DMS153 treated with DMSO at 0.1 percent for 48 hours (cell line): ENCODE results near the gene FGD4.
A peak's percentile ranks its signal among the peaks of the same experiment; 100 is the strongest.

Source experiments
- DNase-seq: peaks from one replicate; lab custom pipeline; 2025; ENCODE audit not compliant: unreplicated experiment; lab: John Stamatoyannopoulos, UW

FGD4 gene

DNA sequence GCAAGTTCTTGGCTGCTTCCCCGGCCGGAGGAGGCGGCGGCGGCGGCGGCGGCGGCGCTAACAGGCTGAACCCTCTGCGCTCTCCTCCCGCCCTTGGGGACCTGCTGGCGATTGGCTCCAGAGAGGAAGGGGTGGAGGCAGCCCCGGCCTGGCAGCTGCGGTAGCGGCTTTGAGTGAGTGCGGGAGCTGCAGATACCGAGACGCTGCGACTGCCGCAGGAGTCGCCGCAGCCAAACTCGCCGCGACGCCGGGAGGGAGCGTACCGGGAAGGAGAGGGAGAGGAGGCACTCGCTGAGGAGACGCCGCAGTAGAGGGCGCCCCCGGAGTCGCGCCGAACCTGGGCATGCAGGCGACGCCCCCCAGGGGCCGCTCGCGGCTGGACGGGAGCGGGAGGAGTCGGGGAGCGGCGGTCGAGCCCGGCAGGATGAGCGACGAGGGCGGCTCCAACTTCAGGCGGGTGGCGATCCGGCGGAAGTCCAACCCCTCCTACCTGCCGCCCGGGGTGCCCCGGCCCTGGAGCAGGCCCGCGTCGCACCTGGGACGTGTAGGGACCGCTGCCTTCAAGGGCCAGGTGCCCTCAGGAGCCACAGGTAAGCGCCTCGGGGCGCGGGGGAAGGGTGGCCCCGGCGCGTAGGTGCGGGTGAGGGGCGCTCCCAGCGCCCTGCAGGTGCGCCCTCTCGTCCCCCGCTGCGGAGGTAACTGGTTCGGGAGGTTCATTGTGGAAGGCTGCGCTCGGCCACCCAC lies at the start of gene FGD4:
FGD4 (plus strand) TSS at position 189 of the 744 bp plus-strand sequence.
- peak; percentile 73 for DNase-seq

DNA sequence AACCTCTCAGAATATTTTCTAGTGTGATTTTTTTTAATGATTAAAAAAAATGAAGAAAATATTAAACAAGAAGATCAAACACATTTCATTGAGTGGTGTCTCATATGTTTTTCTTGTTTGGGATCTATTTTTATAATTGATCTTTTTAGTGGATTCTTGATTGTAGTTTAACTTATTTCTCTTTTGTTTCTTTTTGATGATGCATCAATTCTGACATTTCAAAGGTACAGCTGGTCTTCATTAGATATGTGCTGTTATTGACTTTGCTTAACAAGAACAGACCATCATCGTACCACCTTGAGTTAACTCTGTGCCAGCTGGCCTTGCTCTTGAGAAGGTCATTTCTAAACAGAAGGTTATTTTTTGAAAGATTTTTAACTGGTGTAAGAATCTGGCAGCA lies 45.8 kb upstream of the FGD4 start:
- no peak for DNase-seq

DNA sequence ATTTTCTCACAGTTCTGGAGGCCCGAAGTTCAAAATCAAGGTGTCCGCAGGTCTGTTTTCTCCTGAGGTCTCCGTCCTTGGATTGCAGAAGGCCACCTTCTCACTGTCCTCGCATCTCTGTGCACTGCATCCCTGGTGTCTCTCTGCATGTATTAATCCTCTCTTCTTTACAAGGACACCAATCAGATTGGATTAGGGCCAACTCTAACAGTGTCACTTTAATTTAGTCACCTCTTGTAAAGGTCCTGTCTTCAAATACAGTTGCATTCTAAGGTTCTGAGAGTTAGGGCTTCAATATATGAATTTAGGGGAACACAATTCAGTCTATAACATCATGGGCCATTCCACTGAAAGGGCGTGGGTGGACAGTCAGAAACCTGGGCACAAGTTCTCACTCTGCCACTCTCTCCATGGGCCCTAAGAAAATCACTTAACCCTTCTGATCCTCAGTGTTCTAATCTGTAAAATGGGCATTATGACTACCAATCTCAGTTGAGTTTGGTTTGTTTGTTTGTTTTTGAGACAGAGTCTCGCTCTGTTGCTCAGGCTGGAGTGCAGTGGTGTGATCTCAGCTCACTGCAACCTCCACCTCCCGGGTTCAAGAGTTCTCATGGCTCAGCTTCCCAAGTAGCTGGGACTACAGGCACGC lies 41.6 kb upstream of the FGD4 start:
- no peak for DNase-seq

DNA sequence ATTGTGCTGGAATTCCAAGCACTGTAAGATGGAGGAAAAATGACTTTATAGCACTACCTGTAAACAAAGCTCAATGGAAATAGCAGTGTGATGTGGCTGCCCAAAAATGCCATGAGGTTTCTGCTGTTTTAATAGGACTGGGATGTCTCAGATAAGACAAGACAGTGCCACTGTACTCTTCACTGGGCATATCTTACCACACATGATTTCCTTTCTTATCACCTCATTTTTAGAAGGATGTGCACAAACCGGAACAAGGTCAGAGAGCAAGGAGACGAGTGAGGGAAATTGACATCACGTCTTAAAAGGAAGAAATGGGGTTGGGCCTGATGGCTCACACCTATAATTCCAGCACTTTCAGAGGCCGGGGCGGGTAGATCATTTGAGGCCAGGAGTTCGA lies 38.4 kb upstream of the FGD4 start:
- no peak for DNase-seq

DNA sequence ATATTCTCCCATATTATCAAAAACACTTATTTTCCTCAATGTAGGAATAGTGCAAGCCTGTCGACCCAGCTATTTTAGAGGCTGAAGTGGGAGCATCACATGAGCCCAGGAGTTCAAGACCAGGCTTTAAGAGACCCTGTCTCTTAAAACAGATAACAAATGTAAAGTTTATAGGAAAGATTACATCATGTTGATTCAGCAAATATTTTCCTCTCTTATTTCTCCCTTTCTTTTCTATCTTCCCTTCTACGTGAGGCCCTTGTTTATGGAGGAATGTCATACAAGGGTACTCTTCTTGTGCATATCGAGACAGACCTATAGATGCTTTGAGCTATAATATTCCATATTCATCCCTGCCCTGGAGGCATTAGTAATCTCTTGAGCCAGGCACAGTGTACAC lies 36.5 kb upstream of the FGD4 start:
- DNase-seq, result no peak

DNA sequence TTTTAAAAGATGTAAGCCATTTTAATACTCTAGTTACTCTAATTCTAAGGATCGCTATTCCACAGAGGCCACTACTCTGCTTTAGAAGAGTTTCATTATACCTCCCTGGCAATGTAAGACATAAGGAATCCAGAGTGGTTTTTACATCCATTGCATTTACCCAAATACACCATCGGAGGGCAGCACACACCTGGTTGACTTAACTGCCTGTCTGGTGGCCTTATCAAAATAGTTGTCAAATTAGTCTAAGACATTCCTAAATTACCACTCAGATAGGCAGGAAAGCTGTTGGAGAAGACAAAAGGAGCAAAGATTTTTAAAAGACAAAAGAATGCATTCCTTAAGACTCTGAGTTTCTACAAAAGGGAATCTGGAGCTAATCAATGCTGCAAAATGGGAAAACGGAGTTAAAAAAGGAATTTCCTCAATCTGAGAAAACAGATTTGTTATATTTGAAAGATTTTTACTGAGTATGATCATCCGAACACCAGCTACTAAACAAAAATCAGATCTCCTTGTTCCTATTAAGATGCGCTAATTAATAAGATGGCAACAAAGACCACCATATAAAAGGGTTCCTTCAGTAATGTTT lies 33.8 kb upstream of the FGD4 start:
- DNase-seq, result peak; percentile 39

DNA sequence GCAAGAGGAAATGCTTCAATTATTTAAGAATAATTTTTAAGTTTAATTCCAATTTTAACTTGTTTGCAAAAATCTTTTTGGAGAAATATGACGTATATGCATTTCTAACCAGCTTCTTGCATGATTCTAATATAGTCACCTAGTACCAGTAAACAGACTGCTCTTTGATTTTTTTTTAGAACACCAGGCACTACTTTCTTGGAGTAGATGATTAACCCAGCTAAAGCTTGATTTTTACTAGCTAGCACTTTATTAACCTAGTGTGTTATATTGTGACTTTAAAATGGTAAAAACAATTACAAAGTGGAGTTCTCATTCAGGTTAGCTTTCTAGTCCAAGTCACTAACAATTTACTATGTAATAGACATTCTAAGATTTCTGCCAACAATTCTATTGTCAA lies 32.6 kb upstream of the FGD4 start:
- DNase-seq, result no peak

DNA sequence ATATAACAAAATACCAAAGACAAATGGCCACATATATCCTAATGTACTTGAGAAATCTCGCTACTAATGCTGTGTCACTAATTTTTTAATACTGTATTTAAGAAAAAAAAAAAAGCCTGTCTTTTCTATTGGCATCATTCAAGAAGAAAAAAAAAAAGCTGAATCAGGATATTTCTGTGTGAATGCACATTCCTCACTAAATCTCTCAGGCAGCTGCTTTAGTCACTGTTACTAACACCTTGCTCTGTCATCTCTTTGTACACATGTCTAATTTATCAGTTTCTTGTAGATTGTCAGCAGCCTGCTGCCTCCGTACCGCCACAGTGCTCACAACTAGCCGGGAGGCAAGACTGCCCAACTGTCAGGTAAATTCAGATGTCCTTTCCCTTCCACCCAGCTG lies 32.0 kb upstream of the FGD4 start:
- DNase-seq, result no peak

DNA sequence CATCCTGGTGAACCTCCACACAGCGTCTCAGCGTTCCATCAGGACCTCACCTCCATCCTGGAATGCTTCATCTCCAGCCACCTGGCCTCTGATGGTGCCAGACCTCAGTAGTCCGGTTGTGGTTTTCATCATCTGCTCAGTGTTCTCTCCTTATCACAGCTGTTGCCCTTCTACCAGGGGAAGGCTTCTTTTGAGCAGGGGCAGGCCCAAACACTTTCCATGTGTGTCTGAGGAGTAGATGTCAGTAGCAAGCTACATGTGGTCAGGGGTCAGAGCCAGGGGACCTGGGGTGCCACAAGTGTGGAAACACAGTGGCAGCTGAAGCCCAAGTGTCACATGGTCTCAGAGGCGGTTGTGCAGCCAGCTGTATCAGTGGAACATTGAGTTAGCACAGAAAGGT lies 30.2 kb upstream of the FGD4 start:
- no peak for DNase-seq

DNA sequence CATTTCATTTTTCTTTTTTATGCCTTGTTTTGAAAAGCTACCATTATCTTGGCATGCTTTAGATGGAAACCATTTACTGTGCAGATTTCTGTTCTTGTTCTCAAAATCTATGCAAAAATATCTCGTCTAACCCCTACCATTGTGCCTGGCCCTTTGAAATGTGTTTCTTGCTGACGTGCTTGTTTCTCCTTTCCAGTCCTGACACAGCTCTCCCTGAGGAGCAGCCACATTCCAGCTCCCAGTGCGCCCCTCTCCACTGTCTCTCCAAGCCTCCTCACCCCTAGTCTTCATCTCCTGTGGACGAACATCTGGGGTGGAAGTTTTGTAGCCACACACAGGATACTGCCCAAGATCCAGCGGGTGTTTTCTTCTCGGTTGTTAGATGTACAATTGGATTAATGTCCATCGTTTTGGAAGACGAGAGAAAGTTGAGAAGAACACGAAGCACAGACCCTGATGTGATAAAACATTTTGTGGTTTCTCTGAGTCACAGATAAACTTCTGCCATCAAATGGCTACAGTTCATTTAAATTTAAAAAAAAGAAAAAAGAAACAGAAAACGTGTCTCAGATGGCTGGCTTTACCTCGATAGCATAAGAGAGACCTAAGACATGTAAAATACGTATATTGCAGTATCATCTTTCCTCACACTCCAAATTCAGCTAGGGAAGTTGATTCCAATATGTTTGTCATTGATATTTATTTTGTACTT lies 21.9 kb upstream of the FGD4 start:
- DNase-seq, result no peak

DNA sequence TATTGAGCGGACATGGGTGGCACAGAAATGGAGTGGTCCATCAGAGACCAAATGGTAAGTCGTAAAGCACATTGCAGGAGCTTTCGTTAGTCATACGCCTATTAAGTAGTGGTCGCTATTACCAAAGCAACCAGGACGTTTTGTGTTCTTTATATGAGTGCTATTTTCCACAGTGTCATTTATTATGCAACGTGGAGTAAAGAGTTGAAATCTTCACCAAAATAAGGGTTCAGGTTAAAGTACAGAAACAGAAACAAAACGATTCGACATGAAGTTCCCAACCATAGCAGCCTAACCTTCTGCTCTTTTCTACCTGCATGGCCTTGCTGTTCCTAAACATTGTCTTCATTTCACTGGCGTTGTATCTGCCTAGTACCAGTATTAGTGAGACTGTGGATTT lies 20.1 kb upstream of the FGD4 start:
- no peak for DNase-seq

DNA sequence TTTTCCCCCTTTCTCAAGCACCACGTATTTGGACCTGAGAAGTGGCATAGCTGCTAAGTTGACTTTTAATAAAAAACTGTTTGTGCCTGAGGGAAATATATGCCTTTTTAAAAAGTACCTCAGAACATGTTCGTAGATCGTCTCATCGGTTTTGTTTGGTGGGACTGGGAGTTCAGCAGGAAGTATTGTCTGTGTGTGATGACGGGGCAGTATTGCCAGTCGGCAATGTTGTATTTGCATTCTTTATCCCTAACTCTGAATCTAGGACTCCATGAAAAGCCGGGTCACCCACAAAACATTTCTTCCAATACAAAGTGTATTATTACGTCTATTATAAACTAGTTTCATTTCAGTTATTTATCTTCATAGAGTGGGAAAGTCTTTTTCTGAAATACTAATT lies 19.7 kb upstream of the FGD4 start:
- DNase-seq, result no peak

DNA sequence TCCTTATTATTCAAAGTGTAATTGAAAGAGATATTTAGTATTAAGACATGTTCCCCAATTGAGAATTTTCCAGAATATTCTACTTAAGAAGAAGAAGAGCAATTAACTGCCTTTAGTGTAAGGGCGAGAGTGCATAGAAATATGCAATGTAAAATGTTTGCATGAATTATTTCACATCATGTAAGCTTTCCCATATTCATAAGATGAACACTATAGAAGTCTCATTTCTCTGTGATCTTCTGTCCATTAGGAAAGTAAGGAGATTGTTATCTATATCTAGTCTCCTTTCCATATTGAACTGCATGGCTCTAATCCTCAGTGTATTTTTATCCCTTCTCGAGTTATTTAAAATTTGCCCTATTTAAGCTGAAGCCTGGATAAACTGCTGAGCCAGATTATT lies 17.1 kb upstream of the FGD4 start:
- no peak for DNase-seq

DNA sequence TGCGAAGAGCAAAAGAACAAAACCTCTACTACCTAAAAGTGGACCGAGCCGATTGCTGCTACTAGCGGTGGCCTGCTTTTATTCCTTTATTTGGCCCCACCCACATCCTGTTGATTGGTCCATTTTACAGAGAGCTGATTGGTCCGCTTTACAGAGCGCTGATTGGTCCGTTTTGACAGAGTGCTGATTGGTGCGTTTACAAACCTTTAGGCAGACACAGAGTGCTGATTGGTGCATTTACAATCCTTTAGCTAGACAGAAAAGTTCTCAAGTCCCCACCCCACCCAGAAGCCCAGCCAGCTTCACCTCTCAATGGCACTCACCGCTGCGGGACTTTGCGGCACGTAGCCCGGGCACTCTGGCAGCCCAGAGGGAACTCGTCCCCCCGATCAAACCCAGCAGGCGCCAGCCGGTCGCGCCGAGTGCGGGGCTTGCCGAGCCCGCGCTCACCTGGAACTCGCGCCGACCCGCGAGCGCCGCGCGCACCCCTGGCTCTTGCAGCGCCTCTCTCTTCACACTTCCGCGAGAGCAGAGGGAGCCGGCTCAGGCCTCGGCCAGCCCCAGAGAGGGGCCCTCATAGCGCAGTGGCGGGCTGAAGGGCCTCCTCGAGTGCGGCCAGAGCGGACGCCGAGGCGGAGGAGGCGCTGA lies 8.7 kb upstream of the FGD4 start:
- peak; percentile 21 for DNase-seq

DNA sequence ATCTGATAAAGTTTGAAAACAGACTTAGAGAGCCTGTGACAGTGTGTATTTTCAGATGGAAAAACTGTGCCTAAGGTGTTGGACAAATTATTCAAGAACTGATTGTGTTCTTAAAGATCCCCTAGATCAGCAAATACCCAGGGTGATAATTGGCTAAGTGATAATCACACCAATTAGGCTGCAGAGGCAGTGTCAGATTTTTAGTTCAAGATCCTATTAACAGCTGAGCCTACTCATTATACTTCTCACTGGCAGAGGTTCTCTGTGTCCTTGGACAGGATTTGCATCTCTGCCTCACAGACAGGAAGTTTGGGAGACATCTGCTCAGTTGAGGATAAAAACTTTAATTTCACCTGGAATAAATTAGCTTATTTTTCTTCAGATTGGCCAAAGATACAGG lies 4.3 kb upstream of the FGD4 start:
- DNase-seq, result no peak

DNA sequence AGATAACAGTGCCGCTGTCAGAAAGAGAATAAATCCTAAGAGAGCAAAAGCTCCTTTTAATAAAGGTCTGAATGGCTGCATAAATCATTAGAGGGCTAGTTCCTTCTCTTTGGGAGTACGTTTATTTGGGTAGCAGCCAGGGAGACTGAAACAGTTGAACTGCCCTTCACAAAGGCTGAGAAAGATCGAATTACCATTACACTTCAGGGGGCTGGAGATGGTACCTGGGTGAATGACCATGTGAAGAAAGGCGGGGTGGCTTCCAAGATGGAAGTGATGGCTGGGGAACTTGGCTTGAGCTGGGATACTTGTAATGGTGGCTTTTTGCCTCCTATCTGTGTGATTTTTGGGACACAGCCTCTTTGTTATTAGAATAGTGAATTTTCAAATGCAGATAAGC lies 1.7 kb upstream of the FGD4 start:
- DNase-seq, result peak; percentile 38

DNA sequence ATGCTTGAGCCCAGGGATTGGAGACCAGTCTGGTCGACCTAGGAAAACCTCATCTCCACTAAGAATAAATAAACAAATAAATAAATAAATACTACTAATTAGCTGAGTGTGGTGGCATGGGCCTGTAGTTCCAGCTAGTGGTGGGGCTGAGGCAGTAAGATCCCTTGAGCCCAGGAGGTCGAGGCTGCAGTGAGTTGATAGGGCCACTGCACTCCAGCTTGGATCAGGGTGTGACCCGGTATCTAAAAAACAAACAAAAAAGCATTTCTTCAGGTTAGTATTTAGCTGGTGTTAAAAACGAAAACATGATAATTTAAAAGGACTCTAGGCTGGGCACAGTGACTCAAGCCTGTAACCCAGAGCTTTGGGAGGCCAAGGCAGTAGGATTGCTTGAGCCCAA lies 1.2 kb upstream of the FGD4 start:
- DNase-seq, result no peak

DNA sequence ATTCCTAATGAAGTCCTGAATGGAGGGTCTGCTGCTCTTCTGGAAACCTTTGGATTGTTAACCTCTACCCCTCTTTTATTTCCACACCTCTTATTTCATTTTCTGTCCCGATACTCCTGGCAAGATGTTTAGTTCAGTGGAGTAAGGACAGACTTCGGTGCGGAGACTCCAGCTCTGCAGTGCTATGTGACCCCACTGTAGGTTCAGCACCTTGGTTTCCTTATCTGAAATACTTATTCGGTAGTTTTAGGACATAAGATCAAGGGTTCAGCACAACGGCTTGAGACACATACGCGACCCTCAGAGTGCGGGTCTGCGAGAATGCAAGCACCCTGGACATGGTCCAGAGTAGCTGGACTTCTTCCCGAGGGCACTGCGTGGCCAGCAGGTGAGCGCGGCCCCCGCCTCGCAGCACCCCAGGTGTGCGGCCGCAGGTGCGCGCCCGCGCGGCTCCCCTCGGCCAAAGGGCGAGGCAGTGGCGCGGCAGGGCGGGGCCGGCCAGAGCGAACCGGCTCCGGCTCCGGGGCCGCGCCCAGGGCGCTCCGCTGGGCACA lies 465 bp upstream of the FGD4 start:
- no peak for DNase-seq

DNA sequence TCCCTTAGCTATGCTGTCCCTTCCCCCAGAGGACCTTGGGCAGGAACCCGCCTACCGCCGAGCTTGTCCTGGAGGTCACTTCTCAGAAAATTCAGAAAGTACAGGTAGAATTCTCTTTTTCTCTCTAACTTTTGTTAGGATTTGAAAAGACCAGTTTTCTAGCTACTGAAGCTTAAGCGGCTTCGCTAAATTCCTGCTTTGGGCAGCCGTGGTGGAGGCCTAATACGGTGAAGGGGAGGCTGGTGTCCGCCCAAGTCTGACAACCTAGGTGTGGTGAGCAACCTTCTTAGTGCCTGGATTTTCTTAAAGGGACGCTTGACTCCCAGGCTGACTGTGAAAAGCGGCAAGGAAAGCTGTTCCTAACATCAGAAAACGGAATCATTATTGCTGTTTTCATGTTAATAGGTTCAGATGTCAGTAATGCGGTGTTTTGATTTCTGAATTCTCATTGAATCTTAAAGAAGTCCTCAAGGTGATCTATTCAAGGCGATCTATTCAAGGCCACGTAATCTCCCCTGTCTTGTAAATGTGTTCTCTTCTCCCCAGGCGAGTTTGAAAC lies 835 bp downstream of the FGD4 start:
- no peak for DNase-seq

DNA sequence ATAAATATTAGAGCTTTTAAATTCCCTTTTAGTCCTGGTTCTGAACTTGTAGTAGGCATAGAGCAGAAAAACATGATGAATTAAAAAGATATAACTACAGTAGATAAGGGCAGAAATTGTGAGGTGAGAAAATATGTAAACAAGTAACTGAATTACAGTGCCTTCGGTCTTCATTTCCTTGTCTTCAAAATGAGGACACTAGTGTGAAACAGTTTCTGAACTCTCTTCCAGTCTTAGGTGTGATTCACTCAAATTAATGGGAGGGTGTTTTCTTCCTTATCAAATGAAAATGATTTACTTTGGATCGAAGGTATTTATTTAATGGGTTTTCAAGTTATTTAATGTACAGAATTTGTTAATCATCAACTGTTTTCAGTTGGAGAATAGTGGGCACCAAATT lies 1.5 kb downstream of the FGD4 start:
- DNase-seq, result no peak

DNA sequence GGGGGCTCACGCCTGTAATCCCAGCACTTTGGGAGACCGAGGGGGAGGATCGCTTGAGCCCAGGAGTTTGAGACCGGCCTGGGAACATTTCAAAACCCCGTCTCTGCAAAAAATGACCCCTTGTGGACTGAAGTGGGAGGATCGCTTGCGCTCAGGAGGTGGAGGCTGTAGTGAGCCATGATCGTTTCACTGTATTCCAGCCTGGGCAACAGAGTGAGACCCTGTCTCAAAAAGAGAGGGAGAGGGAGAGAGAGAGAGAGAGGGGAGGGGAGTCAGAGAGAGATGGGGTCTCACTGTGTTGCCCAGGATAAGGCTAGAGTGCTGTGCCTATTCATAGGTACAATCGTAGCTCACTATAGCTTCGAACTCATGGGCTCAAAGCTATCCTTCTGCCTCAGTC lies 2.8 kb downstream of the FGD4 start:
- DNase-seq, result no peak
